ENCODE measurements around the gene LAMA4.
"Not testable (repeated sequence)": the region's sequence is repeated elsewhere in the genome, so short reads cannot be mapped to it uniquely, and the experiment has no call there.

The LAMA4 gene

DNA sequence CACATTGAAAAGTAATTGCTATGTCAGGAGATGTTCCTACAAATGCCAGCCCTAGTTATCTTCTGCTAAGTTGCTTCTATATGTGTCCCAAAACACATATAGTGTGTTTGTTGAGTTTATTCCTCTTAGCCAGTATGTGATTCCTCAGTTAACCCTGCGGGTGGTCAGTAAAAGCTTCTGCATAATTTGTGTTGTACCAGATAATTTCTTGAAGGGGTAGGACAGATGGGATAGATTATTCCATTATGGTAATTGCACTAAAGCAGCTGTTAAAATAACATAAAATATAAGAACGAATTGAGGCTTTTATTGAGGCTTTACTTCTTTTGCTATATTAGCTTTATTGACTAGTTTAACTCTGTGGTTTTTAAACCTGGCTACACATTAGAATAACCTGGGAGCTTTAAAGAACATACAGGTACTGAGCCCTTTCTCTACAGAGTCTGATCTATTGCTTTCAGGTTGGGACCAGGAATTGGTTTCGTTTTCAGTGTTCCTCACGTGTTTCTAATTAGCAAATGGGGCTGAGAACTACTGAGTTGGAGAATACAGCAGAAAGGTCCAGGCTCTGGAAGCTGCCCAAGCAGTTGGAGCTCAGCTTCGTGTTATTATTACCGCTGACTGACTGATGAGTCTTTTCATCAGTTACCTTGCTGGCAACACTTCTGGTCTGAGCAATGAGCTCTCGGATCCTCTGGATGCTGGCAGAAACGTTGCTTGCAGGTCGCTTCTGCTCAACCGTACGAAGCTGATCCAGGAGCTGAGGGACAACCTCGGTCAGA is 110.0 kb downstream of the LAMA4 start:
- no peak for DNase-seq

DNA sequence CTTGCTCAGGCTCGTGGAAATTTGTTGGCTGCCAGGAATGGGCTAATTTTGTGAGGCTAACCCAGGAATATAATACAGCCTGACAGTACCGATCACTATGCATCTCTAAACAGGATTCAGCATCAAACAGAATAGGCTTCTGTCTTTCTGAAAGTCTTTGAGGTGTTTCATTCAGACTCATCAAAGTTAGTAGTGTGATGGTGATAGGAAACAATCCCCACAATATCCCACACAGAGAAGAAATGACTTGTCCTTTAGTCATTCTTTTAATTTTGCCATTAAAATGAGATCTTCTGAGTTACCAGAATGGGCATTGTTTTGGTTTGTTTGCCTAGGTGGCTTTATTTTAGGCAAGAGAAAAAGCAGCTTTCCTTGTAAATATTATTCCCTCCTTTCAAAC is 112.7 kb downstream of the LAMA4 start:
- DNase-seq: no peak

DNA sequence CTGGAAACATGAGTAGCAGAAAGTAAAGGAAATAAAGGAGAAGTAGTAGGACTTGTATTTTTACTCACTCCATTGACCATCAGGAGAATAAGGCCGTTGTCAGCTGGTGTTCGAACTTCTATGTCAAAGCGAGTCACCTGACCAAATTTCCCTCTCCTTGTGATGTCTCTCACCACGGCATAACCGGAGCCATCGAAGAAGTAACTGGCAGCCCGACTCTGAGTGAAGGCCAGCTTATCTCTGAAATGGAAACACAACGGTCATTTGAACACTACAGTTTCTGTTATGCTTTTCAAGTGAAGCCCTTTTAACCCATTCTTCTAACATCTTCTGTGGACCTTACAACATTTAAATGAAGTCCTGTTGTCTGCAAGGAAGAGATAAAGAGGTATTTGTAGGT is 115.3 kb downstream of the LAMA4 start:
- no peak for DNase-seq

DNA sequence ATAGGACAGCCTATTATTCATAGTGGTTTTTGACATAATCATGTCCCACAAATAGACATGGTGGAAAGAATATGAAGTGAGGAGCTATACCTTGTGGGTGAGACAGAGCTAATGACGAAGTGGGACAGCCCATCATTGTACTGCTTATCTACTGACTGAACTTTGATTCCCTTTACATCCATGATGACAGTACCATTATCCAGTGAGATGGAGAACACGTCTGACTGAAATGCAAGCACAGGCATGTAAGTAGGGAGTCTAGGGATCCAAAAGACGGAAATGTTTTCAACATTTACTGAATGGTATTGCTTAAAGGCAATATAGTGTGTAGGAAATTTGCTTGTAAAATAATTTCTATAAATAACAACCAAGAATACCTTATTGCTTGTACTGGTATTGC is 123.5 kb downstream of the LAMA4 start:
- no peak for DNase-seq

DNA sequence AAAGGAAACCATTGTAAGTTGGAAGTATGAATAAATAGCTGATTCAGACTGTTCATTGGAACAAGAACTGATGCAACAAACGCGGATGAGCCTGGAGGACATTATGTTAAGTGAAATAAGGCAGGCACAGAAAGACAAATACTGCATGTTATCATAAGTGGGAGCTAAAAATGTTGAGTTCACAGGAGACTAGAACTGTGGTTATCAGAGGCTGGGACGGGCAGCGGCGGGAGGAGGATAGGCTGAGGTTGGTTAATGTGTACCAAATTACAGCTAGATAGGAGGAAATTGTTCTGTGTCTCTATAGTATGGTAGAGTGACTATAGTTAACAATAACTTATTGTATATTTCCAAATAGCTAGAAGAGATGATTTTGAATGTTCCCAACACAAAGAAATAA is 126.2 kb downstream of the LAMA4 start:
- DNase-seq: no peak

DNA sequence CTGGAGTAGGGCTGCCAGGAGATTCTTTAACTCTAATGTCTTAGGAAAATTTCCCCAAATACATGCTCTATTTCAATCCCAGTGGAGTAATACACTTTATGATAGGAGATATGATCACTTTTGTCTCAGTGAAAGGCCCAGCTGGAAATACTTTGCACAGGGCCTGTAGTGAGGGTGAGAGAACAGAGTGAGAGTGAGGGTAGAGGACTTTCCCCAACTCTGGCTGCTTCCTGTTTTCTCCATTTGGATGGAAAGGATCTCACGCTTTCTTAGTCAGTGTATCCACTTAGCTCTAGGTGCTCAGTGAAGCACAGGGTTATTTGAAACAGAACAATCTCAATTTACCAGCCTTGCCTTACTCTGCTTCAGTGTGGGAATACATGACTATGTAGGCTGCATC is 130.4 kb downstream of the LAMA4 start:
- DNase-seq: no peak

DNA sequence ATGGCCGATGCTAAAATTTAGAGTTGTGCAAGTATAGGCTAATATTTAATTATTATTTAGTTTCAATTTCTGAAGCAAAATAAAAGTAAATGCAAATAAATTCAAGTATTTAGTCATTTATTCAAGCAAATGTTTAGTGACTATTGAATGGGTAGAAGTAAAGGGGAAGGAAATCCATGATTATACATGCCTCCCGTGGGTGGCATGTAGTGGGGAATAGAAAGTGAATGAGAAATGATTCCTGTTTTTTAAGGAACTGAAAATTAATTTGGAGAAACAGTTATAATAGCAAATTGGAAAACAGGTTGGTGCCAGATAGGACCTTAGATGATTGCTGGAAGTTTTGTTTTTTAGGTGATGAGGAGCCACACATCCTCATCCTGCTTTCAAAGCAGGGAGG is 131.6 kb downstream of the LAMA4 start:
- DNase-seq: no peak

DNA sequence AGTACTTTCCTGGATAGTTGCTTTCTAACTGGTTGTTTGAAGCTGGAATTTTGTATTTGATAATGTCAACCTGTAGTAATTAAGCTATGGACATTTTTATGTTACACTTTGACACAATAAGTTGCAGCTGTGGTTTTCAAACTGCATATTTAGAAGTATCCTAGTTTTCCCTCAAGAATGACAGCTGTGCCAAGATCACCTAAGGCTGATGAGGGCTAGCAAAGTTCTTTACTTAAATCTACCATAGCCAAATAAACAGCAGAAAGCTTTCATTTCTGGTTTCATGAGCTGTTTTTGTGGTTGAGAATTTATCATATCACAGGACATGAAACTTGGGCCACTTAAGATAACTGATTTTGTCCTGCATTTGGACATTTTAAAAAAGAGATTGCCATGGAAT is 136.3 kb downstream of the LAMA4 start:
- DNase-seq: no peak

DNA sequence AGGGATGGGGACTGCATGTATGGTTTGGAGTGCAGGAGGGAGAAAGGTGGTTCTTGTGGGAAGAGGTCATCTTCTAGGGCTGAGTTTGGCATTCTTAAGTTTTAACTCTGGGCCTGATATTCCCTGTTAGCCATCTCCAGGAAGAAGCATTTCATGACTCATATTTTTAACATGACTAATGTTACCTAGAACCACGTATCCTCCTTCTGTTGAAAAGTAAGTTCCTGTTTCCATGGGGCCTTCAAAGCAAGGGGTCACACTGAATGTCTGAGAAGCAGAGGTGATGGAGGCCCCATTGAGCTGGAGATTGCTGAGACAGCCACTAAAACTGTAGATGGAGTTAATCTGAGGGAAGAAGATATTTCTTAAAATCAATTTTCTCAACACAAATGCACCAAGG is 136.8 kb downstream of the LAMA4 start:
- DNase-seq: no peak

DNA sequence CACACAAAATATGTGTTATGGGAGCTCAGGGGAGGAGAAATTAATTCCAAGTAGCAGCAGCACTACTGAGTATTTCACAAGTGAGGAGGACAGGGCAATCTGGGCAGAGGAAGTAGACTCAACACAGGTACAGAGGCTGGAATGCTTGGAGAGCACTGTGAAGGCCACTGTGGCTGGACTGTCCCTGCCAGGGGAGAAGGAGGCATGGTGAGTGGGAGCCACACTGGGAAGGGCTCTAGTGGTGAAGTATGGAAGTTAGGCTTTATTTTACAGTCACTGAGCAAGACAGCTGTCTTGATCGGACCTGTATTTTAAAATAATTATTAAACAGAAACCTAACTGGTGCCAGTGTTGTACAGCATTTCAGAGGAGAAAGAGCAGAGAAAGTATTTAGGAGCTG is 138.1 kb downstream of the LAMA4 start:
- DNase-seq: no peak

DNA sequence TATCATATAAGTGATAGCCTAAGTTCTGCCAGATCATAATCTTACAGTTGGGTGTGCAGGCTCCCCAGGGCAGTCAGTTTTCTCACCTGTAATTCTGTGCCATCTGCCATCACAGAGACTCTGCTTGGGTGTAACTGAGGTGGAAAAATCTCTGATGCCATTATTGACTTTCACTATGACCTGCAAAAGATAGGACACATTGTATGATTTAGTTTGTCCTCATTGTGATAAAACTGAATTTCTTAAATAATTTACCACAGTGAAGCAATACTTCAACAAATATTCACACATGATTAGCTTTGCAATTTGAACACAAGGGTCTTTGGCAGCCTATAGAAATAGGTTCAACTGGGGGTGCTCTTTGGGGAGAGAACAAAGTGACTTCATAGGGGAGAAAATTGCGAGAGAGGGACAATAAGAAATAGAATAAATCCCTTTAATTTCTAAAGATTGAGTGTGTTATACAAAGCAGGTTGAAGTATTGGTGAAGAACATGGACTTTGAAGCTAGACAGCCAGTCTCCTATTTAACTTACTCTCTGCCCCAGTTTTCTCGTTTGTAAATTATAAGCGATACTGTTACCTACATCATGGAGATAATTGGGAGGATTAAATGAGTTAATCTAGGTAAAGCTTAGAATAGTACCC is 139.7 kb downstream of the LAMA4 start:
- DNase-seq: no peak

DNA sequence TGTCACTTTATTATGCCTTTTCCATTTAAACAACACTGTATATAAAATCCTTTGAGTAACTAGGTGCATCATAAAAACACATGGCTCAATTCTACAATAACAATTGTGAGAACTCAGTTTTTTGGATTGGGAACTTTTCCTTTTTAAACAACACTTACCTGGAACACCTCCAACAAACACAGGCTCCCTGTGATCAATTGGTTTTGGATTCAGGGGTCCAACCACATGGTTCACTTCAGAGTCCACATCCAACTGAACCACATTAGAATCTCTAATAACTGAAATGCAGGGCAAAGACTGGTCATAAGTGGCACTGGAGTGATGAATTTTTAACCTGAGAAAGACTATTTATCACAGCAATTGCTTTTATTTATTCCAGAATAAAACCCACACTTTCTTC is 140.4 kb downstream of the LAMA4 start:
- no peak for DNase-seq

DNA sequence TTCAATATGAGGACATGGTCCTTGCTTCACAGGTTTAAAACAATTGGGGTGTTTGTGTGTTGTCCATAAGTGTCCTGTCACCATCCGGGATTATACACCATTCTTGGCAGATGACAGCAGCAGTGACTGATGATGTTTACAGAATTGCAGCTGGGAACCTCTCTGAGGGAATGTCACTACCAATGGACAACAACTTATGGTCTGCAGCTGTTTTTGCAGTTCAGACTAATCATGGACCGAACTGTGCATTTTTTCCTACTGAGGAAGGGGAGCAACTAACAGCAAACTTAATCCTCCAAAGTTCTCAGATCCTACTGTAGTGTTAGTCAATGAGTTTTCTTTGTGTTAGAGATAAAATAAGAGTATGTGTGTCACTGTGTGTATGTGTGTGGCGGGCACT is 140.9 kb downstream of the LAMA4 start:
- DNase-seq: no peak

DNA sequence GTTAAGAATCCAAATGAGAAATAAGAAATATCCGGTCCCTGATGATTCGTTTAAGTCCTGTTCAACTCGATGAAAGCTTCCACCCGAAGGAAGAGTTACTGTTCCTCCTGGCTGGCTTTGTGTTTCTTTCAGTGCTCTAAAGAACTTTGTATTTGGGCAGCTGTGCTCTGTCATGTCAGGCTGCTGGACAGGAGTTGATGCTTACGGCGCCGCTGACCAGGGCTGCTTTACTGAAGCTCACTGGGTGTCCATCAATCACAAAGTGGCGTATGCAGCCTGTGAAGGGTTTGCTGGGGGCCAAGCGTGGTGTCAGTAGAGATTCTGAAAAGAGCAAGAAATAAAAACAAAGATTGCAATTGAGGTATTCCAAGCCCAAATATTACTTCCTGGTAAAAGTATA is 145.1 kb downstream of the LAMA4 start:
- DNase-seq: no peak

DNA sequence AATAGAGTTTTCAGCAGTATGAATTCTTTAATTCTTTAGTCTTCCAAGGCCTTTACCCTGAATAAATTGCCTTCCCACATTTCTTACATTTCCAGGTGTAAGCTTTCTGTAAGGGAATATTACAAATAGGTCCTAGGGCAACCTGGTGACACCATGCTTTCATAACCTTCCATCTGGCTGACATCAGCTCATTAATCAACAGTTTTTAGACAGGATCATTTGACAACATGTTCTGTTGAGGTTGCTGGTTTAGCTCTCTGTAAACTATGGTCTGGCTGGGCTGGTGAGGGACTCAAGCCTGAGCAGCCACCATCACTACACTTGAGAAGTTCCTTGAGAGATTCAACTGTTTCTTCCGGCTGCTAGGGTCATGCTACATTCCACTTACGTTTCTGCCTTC is 147.8 kb downstream of the LAMA4 start:
- no peak for DNase-seq

DNA sequence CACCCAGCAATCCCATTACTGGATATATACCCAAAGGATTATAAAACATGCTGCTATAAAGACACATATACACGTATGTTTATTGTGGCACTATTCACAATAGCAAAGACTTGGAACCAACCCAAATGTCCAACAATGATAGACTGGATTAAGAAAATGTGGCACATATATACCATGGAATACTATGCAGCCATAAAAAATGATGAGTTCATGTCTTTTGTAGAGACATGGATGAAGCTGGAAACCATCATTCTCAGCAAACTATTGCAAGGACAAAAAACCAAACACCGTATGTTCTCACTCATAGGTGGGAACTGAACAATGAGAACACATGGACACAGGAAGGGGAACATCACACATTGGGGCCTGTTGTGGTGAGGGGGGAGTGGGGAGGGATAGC is 148.3 kb downstream of the LAMA4 start:
- not testable (repeated sequence) for DNase-seq

DNA sequence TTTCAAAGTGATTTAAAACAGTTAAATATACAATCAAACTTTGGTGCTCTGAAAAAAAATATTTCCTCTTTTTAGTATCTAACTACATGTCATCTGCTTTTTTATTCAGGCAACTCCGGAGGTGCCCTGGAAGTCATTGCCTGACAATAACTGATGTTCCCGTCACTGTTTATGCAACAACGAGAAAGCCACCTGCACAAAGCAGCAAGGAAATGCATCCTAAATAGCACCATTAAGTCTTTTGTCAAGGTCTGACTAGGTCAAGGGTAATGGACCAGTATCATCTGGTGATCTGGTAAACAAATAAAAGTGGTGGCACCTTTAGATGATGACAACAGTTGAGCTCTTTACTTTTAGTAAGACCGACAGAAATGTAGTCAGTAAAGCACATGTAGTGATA is 153.8 kb downstream of the LAMA4 start:
- no peak for DNase-seq

DNA sequence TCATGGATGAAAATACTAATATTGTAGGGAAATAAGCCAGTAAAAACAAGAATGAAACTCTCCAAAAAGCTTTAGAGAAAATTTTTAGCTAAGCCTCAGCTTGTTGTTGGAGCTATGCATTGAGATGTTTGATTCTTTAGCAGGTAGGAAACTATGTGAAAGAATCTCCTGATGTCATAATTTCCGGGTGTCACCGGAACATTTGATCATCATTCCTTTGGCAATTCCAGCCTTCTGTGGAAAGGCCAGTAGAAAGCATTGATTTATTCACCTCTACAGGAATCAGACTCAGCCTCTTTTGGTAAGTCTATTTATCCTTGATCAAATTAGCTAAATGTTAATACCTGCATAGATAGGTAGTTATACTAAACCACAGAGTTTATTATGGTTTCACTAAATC is 157.5 kb downstream of the LAMA4 start:
- no peak for DNase-seq

DNA sequence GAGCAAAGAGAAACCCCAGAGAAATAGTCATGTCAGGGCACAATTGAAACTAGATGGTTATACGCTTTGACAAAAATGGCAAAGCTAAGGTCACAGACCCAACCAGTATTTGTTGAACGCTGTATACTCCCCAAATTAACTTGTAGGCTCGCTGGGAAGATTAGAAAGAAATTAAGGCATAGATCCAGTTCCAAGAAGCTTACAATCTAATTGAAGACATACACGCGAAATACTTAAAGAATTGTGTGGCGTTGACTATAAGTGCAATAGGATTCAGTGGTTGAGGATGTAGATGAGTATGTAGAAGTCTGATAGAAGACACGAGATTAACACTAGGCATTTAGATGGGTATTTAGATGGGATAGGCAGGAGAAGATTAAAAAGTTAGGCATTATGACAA is 166.5 kb downstream of the LAMA4 start:
- no peak for DNase-seq

DNA sequence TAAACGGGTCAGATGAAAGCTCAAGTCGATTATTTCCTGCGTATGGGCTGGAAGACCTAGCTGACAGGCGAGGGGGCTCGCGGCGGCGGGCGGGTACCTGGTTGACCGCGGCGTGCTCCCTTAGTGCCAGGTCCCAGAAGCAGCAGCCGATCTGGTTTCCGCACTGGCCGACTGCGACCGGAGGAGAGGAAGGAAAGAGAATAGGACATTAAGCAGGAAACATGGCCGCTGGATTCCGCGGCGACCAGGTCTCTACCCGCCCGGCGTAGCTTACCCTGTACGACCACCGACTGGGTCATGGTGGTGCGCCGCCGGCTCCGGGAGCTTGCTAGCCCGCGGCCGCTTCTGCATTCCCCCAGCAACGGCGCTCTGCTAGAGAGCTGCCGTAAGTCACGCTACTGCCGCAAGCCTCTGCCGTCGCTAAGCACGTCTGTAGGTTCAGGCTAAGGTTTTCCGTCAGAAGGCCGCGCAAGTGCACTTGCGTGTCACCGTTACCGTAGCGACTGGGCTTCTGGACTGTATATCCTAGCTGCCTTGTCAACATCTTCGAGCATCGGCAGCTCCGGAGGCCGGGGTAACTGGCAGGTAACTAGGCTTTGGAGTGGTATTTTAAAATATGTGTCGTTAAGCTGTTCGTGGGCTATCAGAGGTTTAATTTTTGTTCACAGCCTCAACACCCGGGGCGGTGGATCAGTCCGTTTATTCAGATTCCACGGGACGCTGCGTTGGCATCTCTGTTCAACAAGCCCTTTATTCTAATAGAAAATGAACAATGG is 167.0 kb downstream of the LAMA4 start, which contains the start of the genes FAM229B and TUBE1:
Gene FAM229B (plus strand): TSS at position 456 of the 776 bp plus-strand sequence. CDS start 11,693 bp downstream, outside the sequence.
Gene TUBE1 (minus strand): TSS at position 347 of the 776 bp plus-strand sequence. CDS start 48 bp downstream, at position 299.
- peak; percentile 84 for DNase-seq

DNA sequence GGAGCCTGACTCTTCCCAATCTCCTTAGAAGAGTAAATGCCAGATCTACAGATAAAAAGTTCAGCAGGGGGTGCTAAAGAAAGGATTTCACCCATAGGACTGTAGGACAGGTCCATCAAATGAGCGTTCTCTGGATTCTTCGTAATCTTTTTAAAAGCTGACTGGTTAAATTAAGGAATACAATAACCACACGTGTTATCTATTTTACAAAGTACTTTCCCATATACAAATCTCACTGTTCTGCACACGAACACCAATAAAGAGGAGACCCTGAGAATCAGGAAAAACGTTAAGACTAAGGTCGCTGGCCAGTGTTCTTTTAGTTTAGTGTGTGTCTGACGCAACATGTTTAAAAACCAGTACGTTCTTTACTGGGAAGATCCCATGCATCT is 167.6 kb downstream of the LAMA4 start:
- DNase-seq: no peak

DNA sequence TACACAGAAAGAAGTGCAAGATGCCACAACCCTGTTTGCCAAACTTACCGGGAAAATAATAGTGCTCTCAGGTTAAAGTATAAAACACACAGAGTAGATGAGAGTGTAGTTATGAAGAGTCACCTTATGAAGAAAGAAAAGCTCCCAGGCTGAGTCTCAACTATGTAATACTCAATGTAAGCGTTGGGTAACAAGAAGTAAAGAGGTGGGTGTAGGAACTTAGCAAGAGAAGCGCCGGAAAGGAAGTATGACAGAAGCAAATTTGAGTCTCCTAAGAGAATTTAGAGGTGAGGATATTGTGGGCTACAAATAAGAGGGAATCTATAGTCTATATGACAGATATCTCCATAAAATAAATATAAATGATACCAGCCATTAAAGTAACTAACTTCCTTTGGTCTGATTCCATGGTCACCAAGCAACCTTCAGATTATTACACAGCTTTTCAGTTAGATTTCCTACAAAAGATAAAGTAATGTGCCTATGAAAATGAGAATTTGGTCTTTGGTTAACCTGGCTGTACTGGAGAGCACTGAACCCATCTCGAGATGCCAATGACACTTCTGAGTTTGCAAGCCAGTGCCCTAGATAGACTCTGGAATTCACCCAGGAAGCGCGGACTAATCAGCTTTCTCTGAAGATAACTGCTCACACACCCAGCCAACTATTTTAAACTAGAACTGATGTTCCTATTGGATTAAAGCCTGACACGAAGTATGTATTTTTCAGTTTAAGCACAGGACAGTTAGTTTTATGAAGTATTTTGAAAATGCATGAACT is 168.9 kb downstream of the LAMA4 start:
- DNase-seq: no peak

DNA sequence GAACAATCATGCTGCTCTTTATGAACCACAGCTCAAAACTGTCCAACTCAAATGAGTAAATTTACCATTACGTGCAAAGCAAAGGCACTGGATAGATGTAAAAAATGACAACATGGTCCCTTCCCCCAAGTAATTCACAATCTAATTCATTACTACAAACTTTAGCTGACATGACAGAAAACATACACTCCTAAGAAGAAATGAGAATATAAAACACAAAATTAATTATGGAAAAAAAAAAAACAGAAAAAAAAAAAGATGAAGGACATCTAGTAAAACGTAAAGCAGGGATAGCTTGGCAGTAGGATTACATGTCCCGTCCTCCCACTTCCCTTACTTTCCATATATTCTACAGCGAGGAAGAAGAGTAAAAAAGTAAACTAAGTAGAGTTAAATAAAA is 172.8 kb downstream of the LAMA4 start:
- DNase-seq: no peak
